NCI-H187 (cell line): ENCODE results near the gene KCNV2.
"Not testable (repeated sequence)": the region's sequence is repeated elsewhere in the genome, so short reads cannot be mapped to it uniquely, and the experiment has no call there.

ENCODE experiments used
- DNase-seq, 2 experiments: peaks; one replicate each; lab custom pipeline; 2025; lab: John Stamatoyannopoulos, UW

Gene KCNV2

GRCh38 chr9:2717385-2717784 lies at the start of gene KCNV2:
KCNV2 (plus strand) TSS chr9:2717510; CDS start chr9:2717740, 230 bp downstream.
- DNase-seq = no peak

- DNase-seq = no peak
Observed at GRCh38 chr9:2673161-2673560, 44.1 kb upstream of the KCNV2 start.

- DNase-seq = no peak
Observed at GRCh38 chr9:2674141-2674824, 43.0 kb upstream of the KCNV2 start.

GRCh38 chr9:2675834-2676233 lies 41.5 kb upstream of the KCNV2 start:
- DNase-seq = no peak

- no peak for DNase-seq
Observed at GRCh38 chr9:2676466-2676865, 40.8 kb upstream of the KCNV2 start.

GRCh38 chr9:2677915-2678889 lies 39.1 kb upstream of the KCNV2 start:
- no peak for DNase-seq

- no peak for DNase-seq
Observed at GRCh38 chr9:2679011-2679410, 38.3 kb upstream of the KCNV2 start.

- DNase-seq = no peak
Observed at GRCh38 chr9:2681981-2682380, 35.3 kb upstream of the KCNV2 start.

- no peak for DNase-seq
Observed at GRCh38 chr9:2686911-2687310, 30.4 kb upstream of the KCNV2 start.

GRCh38 chr9:2688636-2689035 lies 28.7 kb upstream of the KCNV2 start:
- no peak for DNase-seq

- DNase-seq = no peak
Observed at GRCh38 chr9:2691212-2691611, 26.1 kb upstream of the KCNV2 start.

GRCh38 chr9:2691626-2692025 lies 25.7 kb upstream of the KCNV2 start:
- no peak for DNase-seq

- DNase-seq = no peak
Observed at GRCh38 chr9:2693056-2693455, 24.3 kb upstream of the KCNV2 start.

GRCh38 chr9:2697492-2697891 lies 19.8 kb upstream of the KCNV2 start:
- no peak for DNase-seq

GRCh38 chr9:2700398-2700797 lies 16.9 kb upstream of the KCNV2 start:
- no peak for DNase-seq

- DNase-seq = no peak
Observed at GRCh38 chr9:2700909-2701550, 16.3 kb upstream of the KCNV2 start.

GRCh38 chr9:2704504-2704903 lies 12.8 kb upstream of the KCNV2 start:
- DNase-seq = no peak

- DNase-seq = not testable (repeated sequence)
Observed at GRCh38 chr9:2707256-2707655, 10.1 kb upstream of the KCNV2 start.

- no peak for DNase-seq
Observed at GRCh38 chr9:2709645-2710101, 7.6 kb upstream of the KCNV2 start.

- DNase-seq = no peak
Observed at GRCh38 chr9:2711716-2712115, 5.6 kb upstream of the KCNV2 start.

GRCh38 chr9:2718001-2718697 lies 839 bp downstream of the KCNV2 start:
- DNase-seq = no peak

- no peak for DNase-seq
Observed at GRCh38 chr9:2718698-2719033, 1.4 kb downstream of the KCNV2 start.
